PFSK-1 (cell line): ENCODE measurements around the gene CARNS1.

Source experiments
- POLR2AphosphoS5 ChIP-seq: IDR thresholded peaks from 2 replicates; pipeline ENCODE4 v1.6.1; 2012; ENCODE audit warnings: low read depth, mild to moderate bottlenecking, control low read depth, low read length, moderate library complexity
- REST ChIP-seq, 2 experiments: IDR thresholded peaks; 2 replicates each; pipeline versions ENCODE4 v1.6.1 to v1.8.0; 2011 to 2012; ENCODE audit warnings: low read depth in 2 of 2, low read length in 2 of 2, control low read depth in 1 of 2, inconsistent platforms in 1 of 2, mild to moderate bottlenecking in 1 of 2, moderate library complexity in 1 of 2; ENCODE audit not compliant: insufficient read depth in 1 of 2
- SIN3A ChIP-seq: IDR thresholded peaks from 2 replicates; pipeline ENCODE4 v1.6.1; 2012; ENCODE audit warnings: mild to moderate bottlenecking, low read length, moderate library complexity, borderline replicate concordance; ENCODE audit not compliant: insufficient read depth
- TAF1 ChIP-seq: IDR thresholded peaks from 2 replicates; pipeline ENCODE4 v1.6.1; 2012; ENCODE audit warnings: low read length, control low read depth, borderline replicate concordance; ENCODE audit not compliant: insufficient read depth

DNA sequence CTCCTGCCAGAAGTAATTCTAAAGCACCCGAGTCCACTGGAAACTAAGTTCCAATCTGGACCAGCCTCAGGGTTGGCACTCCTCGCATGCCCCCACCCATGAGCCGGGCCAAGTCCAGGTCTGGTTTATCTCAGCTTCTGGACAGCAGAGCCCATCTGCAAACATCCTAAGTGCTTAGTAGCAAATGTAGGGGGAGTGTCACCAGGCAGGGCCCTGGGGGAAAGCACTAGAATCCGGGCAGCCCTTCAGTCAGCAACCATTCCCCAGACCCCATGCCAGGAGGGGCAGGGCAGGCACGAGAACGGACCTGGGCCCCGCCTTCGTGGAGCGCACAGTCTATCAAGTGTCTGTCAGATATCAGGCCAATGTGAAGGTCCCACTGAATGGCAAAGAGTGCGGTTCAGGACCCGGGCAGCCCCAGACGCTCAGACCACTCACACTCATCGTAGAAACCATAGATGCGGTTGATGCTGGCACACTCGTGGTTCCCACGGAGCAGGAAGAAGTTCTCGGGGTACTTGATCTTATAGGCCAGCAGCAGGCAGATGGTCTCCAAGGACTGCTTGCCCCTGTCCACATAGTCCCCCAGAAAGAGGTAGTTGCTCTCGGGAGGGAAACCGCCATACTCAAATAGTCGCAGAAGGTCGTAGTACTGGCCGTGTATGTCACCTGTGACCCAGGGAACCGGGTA, 15.1 kb upstream of the CARNS1 start:
- TF ChIP-seq TAF1 (no peak), SIN3A (no peak), POLR2AphosphoS5 (no peak), REST (IDR thresholded peaks at IDR 0.05; ENCODE audit: insufficient read depth in 1 of 2, low read depth in 2 of 2, low read length in 2 of 2) (no peak)
